GM19467 (cell line): ENCODE results near the gene MCEE.
"Not testable (repeated sequence)": the region's sequence is repeated elsewhere in the genome, so short reads cannot be mapped to it uniquely, and the experiment has no call there.

Experiments used
- ATAC-seq: cut with Tn5 transposase; IDR thresholded peaks from one replicate; pipeline ENCODE4 v1.9.1; 2021; ENCODE audit warnings: mild to moderate bottlenecking, moderate library complexity; ENCODE audit not compliant: unreplicated experiment

Gene MCEE

GRCh38 chr2:71129114-71129901 lies 721 bp downstream of the MCEE start:
- no peak for ATAC-seq

GRCh38 chr2:71126957-71127356 lies 3.1 kb downstream of the MCEE start:
- no peak for ATAC-seq

GRCh38 chr2:71125506-71126294 lies 4.3 kb downstream of the MCEE start:
- no peak for ATAC-seq

- ATAC-seq, result no peak
Observed at GRCh38 chr2:71122387-71123298, 7.4 kb downstream of the MCEE start.

- no peak for ATAC-seq
Observed at GRCh38 chr2:71121479-71121878, 8.6 kb downstream of the MCEE start.

- ATAC-seq, result no peak
Observed at GRCh38 chr2:71120195-71120594, 9.8 kb downstream of the MCEE start.

GRCh38 chr2:71117063-71117462 lies 13.0 kb downstream of the MCEE start:
- no peak for ATAC-seq

- no peak for ATAC-seq
Observed at GRCh38 chr2:71113843-71114242, 16.2 kb downstream of the MCEE start.

- ATAC-seq, result no peak
Observed at GRCh38 chr2:71108091-71108490, 21.9 kb downstream of the MCEE start.

GRCh38 chr2:71106463-71106862 lies 23.6 kb downstream of the MCEE start:
- not testable (repeated sequence) for ATAC-seq

- ATAC-seq, result no peak
Observed at GRCh38 chr2:71103809-71104208, 26.2 kb downstream of the MCEE start.

GRCh38 chr2:71102981-71103681 lies 26.9 kb downstream of the MCEE start:
- ATAC-seq, result no peak

GRCh38 chr2:71101656-71102055 lies 28.4 kb downstream of the MCEE start:
- no peak for ATAC-seq

- peak; percentile 54 for ATAC-seq
Observed at GRCh38 chr2:71100195-71100964, 29.6 kb downstream of the MCEE start.

- not testable (repeated sequence) for ATAC-seq
Observed at GRCh38 chr2:71092491-71093260, 37.4 kb downstream of the MCEE start.

GRCh38 chr2:71091808-71092207 lies 38.2 kb downstream of the MCEE start:
- ATAC-seq, result not testable (repeated sequence)

- not testable (repeated sequence) for ATAC-seq
Observed at GRCh38 chr2:71089475-71089874, 40.6 kb downstream of the MCEE start.

- not testable (repeated sequence) for ATAC-seq
Observed at GRCh38 chr2:71085325-71086003, 44.6 kb downstream of the MCEE start.
